UCSD-AML1 (cell line): Measurements from ENCODE around the gene SQOR.
A peak's percentile ranks its signal among the peaks of the same experiment; 100 is the strongest.

Experiments
- DNase-seq: peaks from one replicate; lab custom pipeline; 2025; ENCODE audit not compliant: unreplicated experiment; lab: John Stamatoyannopoulos, UW

The SQOR gene

DNA sequence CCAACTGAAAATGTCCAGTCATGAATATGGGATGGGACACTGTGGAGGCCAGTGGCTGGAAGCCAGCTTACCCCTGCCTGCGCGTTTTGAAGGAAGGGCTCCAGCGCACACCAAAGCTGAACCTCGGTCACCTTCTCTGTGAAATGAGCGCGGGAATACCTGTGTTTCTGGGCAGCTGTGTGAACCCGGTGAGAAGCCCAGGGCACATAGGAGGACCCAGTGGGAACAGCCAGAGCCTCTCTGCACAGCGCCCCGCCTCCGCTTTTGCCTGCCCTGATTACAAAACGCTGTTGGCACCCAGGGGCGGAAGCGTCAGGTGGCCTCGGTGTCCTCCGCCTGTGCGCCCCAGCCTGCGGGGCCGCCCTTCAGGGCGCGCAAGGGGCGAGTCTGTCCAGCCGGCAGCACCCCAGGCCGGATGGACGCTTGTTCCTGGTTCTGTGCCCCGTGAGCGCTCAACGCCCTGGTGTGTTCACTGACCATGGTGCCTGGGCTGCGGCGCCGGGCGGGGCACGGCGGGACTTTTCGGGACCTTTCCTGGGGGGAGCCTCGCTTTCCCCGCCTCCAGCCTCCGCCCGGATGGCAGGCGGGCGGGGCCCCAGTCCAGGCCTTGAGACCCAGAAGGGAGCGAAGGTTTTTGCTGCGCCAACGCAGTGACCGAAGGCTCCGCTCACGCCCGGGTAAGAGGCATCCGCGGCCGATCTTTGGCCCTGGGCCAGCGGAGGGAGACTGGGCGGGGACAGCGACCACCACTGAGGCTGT, at the start of gene SQOR:
Gene SQOR (plus strand): TSS at position 598 of the 759 bp plus-strand sequence. CDS start 23,895 bp downstream, outside the sequence.
- peak; percentile 76 for DNase-seq

DNA sequence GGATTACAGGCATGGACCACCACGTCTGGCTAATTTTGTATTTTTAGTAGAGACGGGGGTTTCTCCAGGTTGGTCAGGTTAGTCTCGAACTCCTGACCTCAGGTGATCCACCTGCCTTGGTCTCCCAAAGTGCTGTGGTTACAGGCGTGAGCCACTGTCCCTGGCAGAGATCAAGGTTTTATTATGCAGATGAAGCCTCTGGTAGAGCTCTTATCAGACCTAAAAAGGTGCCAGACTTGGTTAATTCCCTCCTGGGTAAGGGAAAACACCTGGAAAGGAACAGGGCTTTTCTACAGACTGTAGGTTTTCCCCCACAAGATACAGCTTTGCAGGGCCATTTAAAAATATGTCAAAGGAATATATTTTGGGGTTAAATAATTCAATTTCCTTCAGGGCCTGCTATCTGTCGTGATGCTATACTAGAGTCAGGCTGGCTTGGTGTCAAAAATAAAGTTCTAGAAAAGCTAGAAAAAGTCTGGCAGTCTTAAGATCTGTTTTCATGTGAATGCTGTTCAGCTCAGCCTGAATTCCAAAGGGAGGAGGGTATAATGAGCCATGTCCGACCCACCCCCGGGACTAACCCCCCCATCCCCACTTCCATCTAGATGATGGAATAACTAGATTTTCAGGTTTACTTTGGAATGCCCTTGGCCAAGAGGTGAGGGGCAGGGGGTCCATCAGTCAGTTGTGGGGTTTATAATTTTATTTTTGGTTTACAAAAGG, 49.6 kb upstream of the SQOR start:
- no peak for DNase-seq

DNA sequence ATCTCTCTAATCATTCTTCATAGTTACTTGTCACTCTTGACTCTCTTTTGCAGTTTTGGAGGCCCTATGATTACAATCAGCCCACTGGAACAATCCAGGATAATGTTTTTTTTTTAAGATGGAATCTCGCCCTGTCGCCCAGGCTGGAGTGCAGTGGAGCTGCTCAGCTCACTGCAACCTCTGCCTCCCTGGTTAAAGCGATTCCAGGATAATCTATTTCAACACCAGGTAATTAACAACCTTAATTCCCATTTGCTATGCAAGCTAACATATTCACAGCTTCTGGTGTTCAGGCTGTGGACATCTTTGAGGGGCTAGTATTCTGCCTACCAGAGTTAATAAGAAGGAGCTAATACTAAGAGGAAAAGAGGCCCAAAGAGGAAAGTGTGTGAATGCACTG, 48.7 kb upstream of the SQOR start:
- DNase-seq, result no peak

DNA sequence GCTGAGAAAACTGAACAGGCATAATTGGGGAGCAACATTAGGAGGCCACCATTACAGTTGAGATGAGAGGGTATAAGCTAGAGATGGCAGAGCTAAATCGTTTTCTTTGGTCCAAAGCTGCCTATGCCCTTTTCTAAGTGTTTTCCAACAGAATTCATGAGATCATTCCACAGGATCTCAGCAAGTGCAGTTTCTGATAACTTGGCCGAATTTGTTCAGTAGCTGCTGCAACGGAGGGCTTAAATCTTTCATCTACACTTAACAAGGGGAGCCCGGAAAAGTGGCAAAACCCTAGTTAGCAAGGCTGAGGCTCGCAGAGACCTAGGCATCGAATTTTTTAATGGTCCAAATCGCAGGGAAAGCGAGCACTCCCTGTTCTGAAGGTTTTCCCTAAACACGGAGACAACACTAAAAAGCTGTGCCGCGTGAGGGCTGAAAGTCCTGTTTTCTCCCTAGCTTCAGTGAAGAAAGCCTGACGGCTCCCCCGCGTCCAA, 48.2 kb upstream of the SQOR start:
- DNase-seq, result no peak

DNA sequence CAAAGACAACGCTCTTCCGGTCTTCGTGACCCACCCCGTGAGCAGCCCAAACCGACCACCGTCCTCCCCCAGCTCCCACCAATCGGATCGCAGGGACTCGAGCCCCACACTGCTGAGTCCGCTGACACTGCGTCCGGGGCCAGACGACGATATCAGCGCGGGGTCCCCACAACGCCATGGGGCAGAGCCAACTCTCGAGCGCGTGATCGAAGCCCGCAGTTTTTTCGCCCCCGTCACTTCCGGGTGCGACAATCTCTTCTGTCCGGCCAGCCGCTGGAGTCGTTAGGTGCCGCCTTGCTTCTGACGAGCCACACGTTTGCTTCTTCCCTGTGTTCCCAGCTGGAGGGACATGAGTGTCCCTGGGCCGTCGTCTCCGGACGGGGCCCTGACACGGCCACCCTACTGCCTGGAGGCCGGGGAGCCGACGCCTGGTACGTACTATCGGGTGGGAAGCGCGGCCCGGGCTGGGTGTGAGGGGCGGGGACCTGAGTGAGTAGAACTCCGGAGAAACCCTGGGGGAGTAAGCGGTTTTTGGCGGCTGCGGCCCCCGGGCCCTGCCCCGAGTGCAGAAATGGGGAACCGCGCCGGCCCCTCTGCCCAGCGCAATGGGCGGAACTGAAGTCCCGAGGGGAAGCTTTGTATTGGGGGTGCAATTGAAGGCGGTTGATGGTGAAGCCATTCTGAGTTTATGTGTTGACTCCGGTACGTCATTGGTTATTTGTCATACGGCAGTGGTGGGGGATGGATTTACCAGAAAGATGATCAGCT, 47.5 kb upstream of the SQOR start, which contains the start of gene BLOC1S6:
Gene BLOC1S6 (plus strand): TSS at position 285 of the 768 bp plus-strand sequence. CDS start 65 bp downstream, at position 350.
- DNase-seq, result peak; percentile 93

DNA sequence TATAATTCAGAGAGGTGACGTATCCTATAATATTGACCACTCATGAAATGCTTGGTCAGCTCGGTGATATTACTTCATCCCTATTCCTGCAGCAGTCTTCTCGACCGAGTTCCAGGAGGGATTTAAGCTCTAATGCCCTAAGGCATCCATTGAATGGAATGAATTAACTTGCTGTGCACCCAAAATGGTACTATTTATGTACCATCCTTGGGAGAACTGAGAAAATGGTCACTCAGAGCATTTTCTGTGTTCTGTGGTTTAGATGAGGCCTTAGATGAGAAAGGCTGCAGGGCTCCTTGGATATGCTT, 47.0 kb upstream of the SQOR start:
- no peak for DNase-seq

DNA sequence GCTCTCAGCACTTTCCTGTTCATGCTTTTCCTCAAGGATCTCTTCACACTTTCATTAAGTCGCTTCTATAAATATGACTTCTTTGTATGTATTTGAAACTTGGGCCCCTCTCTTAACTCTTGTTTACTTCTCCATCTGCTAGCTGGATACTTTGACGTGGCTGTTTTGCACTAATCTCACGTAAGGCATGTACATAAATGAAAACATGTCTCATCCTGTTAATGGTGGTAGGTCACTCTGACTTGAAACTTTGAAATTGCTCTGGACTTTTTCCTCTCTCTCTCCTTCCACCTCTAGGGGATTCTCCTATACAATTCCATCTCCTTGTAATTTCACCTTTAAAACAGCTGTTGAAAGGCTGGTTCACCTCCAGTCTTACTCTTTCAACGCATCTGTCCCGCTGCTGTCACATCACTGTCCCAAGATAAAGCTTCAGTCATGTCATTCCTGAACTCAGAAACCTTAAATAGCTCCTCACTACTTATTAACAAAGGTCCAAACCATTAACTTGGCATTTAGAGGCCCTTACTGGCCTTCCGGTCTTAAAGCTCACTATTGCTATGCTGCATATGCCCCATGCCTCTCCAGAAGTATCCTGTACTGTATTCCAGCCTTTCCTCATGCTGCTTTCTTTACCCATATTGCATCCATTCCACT, 46.5 kb upstream of the SQOR start:
- DNase-seq, result no peak

DNA sequence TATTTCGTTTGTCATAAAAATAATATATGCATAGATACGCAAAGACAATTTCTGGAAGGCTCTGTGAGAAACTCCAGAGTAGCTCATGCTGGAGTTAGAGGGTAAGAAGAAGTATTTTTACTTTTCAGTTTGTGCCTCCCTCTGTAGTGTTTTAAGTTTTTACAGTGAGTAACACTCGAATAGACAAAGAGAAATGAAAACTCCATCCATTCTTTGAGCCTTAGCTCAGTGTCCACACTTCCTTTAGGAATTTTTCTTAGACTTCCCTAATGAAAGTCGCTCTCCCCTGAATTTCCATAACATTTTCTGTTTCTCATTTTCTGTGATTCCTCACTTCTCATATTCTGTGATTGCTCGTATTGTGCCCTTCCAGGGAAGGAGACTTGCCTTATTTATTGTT, 45.6 kb upstream of the SQOR start:
- DNase-seq, result no peak

DNA sequence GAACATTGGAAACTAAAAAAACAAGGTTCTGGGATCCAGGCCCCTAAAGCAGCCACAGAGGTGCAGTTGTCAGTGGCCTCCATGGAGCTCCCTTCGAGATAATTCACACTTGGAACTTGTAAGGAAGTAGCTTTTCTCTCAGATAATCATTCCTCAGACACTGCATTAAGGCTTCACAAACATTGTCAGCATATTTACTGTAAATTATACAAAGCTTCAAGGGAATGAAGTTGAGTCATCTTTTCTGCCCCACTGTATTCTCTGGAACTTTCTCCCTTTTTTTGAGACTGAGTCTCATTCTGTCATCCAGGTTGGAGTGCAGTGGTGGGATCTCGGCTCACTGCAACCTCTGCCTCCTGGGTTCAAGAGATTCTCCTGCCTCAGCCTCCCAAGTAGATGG, 40.5 kb upstream of the SQOR start:
- no peak for DNase-seq

DNA sequence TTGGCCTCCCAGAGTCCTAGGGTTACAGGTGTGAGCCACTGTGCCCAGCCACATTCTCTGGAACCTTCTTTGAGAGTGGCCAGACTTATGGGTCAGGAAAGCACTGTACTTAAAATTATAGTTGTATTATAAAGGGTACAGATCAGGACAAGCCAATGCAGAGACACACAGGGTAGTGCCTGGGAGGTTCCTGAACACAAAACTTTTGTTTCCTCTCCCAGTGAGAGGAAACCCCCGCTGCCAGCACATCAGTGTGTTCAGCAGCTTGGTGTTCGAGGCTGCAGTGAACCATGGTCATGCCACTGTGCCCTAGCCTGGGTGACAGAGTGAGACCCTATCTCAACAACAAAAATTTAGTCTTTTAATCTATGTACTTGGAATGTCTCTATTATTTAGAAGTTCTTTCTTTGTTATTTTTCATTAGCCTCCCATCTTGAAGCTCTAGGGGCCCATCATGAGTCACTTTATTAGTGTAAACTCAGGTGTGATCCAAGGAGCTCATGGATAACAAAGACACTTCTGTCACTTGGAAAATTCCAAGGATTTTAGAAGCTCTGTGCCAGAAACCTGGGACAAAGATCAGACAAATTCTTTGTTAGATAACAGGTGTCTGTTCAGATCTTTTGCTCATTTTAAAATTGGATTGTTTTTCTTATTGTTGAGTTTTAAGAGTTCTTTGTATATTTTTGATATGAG, 39.8 kb upstream of the SQOR start:
- no peak for DNase-seq

DNA sequence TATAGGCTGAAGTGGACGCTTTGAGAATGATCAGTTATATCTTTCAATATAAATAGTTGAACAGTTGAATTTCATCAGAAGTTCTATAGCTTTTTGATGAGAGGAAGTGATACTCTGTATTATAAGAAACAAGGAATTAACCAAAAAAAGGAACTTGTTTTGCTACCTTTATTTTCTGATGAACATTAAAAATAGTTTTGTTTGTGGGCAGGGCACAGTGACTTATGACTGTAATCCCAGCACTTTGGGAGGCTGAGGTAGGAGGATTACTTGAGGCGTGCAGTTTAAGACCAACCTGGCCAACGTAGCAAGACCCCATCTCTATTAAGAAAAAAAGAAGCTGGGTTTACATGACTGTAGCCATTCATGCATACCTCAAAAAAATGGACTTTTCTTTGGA, 30.9 kb upstream of the SQOR start:
- DNase-seq, result no peak

DNA sequence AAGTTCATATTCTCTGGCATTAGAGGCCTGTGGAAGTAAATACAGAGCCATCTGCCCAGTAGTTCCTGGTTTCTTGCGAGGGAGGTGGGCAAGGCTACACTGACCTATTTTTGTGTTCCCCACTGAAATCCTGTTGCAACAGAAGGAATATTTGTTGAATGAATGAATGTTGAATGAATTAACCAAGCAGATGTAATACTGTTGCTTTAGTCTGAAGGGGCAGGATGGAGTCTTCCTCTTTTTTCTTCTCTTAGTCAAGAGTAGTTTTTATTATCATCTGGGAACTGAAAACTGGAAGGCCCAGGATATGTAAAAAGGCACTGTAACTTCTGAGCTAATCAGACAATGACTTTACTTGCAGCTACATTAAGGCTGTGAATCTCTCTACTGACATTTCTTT, 30.5 kb upstream of the SQOR start:
- no peak for DNase-seq

DNA sequence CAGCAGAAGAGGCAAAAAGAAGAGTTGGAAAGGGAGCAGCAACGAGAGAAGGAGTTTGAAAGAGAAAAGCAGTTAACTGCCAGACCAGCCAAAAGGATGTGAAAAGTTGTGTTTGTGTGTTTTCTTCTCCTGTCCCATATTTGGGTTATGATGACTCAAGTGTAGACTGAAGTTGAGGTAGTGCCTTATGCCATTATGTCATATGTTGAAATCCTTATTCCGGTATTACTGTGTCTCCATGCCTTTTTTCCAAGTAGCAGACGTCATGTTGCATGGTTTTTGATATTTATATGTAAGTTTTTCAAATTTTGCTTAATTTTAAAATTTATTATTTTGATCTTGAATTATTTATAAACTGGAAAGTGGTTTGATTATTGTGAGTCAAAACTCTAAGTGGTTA, 28.4 kb upstream of the SQOR start:
- no peak for DNase-seq

DNA sequence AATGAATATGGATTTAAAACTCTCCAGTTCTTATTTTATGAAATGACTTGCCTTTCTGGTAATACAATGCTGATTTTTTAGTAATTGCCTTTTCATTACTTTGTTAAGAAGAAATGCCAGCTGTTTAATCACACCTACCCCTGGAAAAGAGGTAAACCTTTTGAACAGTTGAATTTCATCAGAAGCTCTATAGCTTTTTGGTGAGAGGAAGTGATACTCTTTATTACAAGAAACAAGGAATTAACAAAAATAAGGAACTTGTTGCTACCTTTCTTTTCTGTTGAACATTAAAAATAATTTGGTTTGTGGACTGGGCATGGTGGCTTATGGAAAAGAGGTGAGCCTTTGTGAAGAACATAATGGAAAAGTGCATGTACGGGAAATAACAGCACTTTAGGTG, 28.0 kb upstream of the SQOR start:
- no peak for DNase-seq

DNA sequence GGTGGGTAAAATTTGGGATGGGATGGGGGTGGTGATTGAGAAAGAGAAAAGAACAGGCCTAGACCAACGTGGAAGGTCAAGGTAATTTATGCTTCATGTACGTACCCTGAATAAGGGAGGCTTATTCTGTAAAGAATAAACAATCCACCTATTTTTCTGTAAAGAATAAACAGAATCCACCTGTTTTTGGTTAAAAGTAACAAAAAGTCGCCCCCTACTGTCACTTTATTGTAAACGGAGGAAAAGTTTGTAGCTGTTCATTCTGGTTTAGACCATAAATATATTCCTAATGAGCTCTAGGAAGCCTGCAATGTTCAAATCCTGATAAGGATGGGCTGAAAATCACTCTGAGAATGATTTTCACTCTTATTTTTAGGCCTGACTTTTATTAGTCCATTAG, 23.5 kb upstream of the SQOR start:
- DNase-seq, result no peak

DNA sequence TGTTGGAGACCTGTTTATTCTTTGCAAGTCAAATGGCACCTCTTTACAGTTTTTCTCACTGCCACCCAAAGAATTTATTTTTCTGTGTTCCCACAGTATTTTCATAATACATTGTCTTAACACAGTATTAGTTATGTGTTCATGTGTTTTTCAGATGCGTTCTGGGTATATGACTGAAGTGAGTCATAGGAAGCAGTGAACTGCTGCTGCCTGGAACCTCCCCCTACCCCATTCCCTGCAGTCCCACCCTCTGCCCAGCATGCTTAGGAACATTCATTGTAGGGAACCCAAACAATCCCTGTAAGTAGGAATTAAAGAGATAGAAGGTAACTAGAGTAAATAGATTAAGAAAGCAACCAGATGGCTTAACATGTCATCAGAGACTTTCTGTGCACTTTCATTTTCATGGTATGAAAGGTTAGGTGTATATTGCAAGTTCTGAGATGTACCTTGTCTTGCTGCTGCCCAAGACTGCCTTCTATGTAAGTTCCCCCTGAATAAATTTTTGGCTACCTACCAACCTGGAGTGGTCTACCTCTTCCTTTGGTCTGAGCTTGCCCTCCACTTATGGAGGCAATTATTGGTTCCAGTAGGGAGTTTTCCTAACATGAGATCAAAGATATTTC, 21.9 kb upstream of the SQOR start:
- no peak for DNase-seq

DNA sequence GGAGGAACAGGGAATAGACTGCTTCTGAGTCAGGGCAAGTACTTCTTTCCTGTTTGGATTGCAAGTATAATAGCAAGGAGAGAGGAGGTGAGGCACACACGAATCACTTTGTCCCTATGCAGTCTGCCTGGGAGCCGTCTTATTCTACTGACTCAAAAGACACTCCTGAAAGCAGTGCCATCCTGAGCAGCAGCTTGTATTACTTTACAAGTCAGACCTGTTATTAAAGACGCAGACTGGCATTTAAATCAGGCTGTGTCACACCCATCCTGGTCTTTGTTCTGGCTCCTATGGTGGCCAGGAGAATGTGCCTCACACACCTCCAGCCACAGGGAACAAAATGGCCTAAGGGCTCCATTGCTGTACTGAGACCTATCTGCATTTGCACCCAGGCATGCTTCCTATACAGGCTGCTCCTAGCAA, 17.9 kb upstream of the SQOR start:
- no peak for DNase-seq

DNA sequence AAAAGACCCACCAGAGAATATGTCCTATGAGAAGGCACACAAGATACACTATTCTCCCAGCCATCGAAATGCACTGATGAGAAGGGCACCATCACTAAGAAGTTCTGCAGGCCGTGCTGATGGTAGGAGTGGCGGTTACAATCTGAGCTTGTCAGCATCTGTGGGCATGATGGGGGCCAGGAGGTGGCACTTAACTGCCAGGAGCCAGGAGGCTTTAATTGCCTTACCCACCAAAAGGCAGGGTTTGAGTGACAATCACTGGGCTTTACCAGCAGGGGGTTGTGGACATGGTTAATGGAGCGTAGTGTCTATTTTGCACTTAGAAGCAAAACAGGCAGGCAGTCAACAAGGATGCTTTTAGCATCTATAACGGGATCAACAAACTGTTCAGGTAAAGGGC, 16.0 kb upstream of the SQOR start:
- no peak for DNase-seq

DNA sequence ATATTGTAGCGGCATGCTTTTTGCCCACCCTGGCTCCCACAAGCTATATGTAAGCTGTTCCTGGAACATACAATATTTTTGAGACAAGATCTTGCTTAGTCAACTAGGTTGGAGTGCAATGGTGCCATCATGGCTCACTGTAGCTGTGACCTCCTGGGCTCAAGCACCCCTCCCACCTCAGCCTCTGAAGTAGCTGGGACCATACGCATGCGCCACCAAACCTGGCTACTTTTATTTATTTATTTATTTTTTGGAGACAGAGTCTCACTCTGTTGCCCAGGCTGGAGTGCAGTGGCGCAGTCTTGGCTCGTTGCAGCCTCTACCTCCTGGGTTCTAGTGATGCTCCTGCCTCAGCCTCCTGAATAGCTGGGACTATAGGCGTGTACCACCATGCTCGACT, 6.7 kb upstream of the SQOR start:
- no peak for DNase-seq
